Glutamatergic neuron (in vitro differentiated cells): ENCODE results near the gene ANXA3. TPM values are rescaled to one million over a fixed set of nuclear protein-coding genes. Genes with fewer than 3 reads are reported as not detected.

ENCODE experiments used
- DNase-seq: peaks from one replicate; pipeline ENCODE4 v3.0.0; 2022
- H3K27ac Mint-ChIP-seq: one replicate; pipeline ENCODE4 v1.8.0; 2020; ENCODE audit warnings: mild to moderate bottlenecking, mixed read lengths, inconsistent platforms; ENCODE audit not compliant: unreplicated experiment
- H3K27me3 Mint-ChIP-seq: one replicate; pipeline ENCODE4 v1.8.0; 2020; ENCODE audit warnings: mild to moderate bottlenecking, moderate library complexity, mixed read lengths, inconsistent platforms; ENCODE audit not compliant: unreplicated experiment
- H3K36me3 Mint-ChIP-seq: one replicate; pipeline ENCODE4 v1.8.0; 2020; ENCODE audit warnings: mild to moderate bottlenecking, mixed read lengths, inconsistent platforms; ENCODE audit not compliant: unreplicated experiment
- H3K4me1 Mint-ChIP-seq: one replicate; pipeline ENCODE4 v1.8.0; 2020; ENCODE audit warnings: mild to moderate bottlenecking, low read depth, mixed read lengths, inconsistent platforms; ENCODE audit not compliant: unreplicated experiment
- H3K4me3 Mint-ChIP-seq: one replicate; pipeline ENCODE4 v1.8.0; 2020; ENCODE audit warnings: mild to moderate bottlenecking, mixed read lengths, inconsistent platforms; ENCODE audit not compliant: unreplicated experiment
- H3K9me3 Mint-ChIP-seq: one replicate; pipeline ENCODE4 v1.8.0; 2020; ENCODE audit warnings: mild to moderate bottlenecking, moderate library complexity, mixed read lengths, inconsistent platforms; ENCODE audit not compliant: unreplicated experiment
- total RNA-seq: library from RNA; stranded (reverse); fragmentation: NEBNext Ultra II Directional; extraction: Animal tissue kit (Norgen Biotek cat#: 25700); gene quantifications from one replicate; pipeline ENCODE4 v1.2.1, GENCODE V29; 2021; ENCODE audit not compliant: unreplicated experiment
- TF ChIP-seq, protein P1 (sequence below): fragments of 200-600 bp; sonication (generic); IDR thresholded peaks from one replicate; pipeline ENCODE4 v1.5.0; 2021; ENCODE audit not compliant: partially characterized antibody, unreplicated experiment

The ANXA3 gene
- total RNA-seq, 1 donor from 2014 or later: not detected

DNA sequence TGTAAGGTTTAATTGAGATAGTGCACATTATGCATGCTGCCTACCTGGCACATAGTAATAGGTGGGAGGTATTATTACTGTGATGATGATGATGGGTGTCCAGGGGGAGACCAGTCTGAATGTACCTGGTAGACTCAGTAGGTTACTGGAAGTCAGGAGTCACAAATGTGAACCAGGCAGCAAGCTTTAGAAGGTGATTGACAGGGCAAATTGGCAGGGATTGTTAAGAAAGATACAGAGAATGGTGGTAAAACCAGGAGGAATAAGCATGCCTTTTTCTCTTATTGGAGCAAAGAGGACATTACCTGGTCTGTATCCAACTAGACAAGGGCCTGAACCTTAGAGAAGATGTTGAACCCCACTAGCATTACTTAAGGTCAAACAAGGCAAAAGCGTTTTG is 108.1 kb downstream of the ANXA3 start:
- Mint-ChIP-seq H3K27ac (no peak overlapping the region), H3K36me3 (no peaks in the 10 kb centered on the region), H3K27me3 (peaks cover 2% of the 10 kb centered on the region), H3K4me3 (no peak overlapping the region), H3K4me1 (peaks cover 4% of the 10 kb centered on the region), H3K9me3 (no peaks in the 10 kb centered on the region)
- TF ChIP-seq, protein P1, sequence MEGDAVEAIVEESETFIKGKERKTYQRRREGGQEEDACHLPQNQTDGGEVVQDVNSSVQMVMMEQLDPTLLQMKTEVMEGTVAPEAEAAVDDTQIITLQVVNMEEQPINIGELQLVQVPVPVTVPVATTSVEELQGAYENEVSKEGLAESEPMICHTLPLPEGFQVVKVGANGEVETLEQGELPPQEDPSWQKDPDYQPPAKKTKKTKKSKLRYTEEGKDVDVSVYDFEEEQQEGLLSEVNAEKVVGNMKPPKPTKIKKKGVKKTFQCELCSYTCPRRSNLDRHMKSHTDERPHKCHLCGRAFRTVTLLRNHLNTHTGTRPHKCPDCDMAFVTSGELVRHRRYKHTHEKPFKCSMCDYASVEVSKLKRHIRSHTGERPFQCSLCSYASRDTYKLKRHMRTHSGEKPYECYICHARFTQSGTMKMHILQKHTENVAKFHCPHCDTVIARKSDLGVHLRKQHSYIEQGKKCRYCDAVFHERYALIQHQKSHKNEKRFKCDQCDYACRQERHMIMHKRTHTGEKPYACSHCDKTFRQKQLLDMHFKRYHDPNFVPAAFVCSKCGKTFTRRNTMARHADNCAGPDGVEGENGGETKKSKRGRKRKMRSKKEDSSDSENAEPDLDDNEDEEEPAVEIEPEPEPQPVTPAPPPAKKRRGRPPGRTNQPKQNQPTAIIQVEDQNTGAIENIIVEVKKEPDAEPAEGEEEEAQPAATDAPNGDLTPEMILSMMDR: no peak
- DNase-seq: no peak

Other genes starting within 250 kb of the ANXA3 start
- 13.6 TPM for gene BMP2K, start 224.6 kb downstream of the ANXA3 start, total RNA-seq